K562 (cell line): ENCODE results near the gene SLBP.

Experiments used
- ADNP ChIP-seq: fragments of 200-800 bp; sonication (Bioruptor generic); IDR thresholded peaks from 2 replicates; pipeline ENCODE4 v1.6.1; 2016; ENCODE audit warnings: missing genetic modification characterization, missing compliant biosample characterization
- CHD1 ChIP-seq: fragments of 200-600 bp; sonication (generic); IDR thresholded peaks from one replicate; pipeline ENCODE4 v1.6.1; 2012; ENCODE audit warnings: mild to moderate bottlenecking, moderate library complexity, low read length, inconsistent platforms
- ESRRA ChIP-seq: fragments of 450-650 bp; IDR thresholded peaks from 2 replicates; pipeline ENCODE4 v1.6.1; 2014; ENCODE audit warnings: low read depth, mild to moderate bottlenecking, moderate library complexity, borderline replicate concordance
- EZH2 ChIP-seq: IDR thresholded peaks from 2 replicates; pipeline ENCODE4 v1.6.1; 2012; ENCODE audit warnings: low read depth, mild to moderate bottlenecking, inconsistent platforms, low read length, borderline replicate concordance
- JUN ChIP-seq, 2 experiments: sonication (generic) in 1 of 2; formaldehyde crosslinking in 1 of 2; IDR thresholded peaks; 2 replicates each; pipeline versions ENCODE4 v1.6.1 to v1.8.0; 2012 to 2022; ENCODE audit warnings: borderline replicate concordance in 2 of 2, mild to moderate bottlenecking in 2 of 2, improper control_type of control experiment in 1 of 2, low read depth in 1 of 2, low read length in 1 of 2, missing genetic modification reagents in 1 of 2
- KAT2B ChIP-seq: IDR thresholded peaks from one replicate; pipeline ENCODE4 v1.6.1; 2012; ENCODE audit warnings: low read depth, mild to moderate bottlenecking, control low read depth, inconsistent platforms, low read length, moderate library complexity
- NR3C1 ChIP-seq: sonication (generic); formaldehyde crosslinking; IDR thresholded peaks from 2 replicates; pipeline ENCODE4 v1.8.1; 2022; ENCODE audit warnings: missing genetic modification reagents
- POLR2A ChIP-seq: fragments of 450-650 bp; conservative IDR thresholded peaks from 2 replicates; pipeline ENCODE4 v1.6.1; 2016
- STAT5A ChIP-seq: IDR thresholded peaks from 2 replicates; pipeline ENCODE4 v1.6.1; 2012; ENCODE audit warnings: low read length, inconsistent platforms, borderline replicate concordance

- TF ChIP-seq ESRRA: no peak
- no peak for TF ChIP-seq EZH2
- TF ChIP-seq STAT5A: no peak
- TF ChIP-seq NR3C1: no peak
- TF ChIP-seq KAT2B: no peak
- TF ChIP-seq ADNP (tag): no peak
- TF ChIP-seq CHD1: no peak
- no peak for TF ChIP-seq JUN (IDR thresholded peaks at IDR 0.05; ENCODE audit: borderline replicate concordance, low read depth, low read length)
- TF ChIP-seq JUN (CRISPR knock-in tag; IDR thresholded peaks at IDR 0.05; ENCODE audit: borderline replicate concordance): no peak
- no peak for TF ChIP-seq POLR2A
These were observed 5.3 kb upstream of the SLBP start for GRCh38 chr4:1717129-1718094.
